ENCODE results near the gene PPP1R3F.

The PPP1R3F gene

GRCh38 chrX:49269767-49270248, at the start of gene PPP1R3F:
TSS of gene PPP1R3F (plus strand) at chrX:49269793. CDS start at chrX:49269870, 77 bp downstream.
- no peak for DNase-seq

- DNase-seq = no peak
Observed at GRCh38 chrX:49220100-49220499, 49.5 kb upstream of the PPP1R3F start.

- DNase-seq = no peak
Observed at GRCh38 chrX:49221868-49222267, 47.7 kb upstream of the PPP1R3F start.

GRCh38 chrX:49225858-49226257, 43.7 kb upstream of the PPP1R3F start:
- DNase-seq = no peak

GRCh38 chrX:49226946-49227345, 42.6 kb upstream of the PPP1R3F start:
- DNase-seq = no peak

GRCh38 chrX:49227726-49228125, 41.9 kb upstream of the PPP1R3F start:
- no peak for DNase-seq

- no peak for DNase-seq
Observed at GRCh38 chrX:49228185-49228584, 41.4 kb upstream of the PPP1R3F start.

GRCh38 chrX:49230500-49231232, 38.9 kb upstream of the PPP1R3F start:
- DNase-seq = peak; percentile 57

GRCh38 chrX:49231333-49232000, 38.1 kb upstream of the PPP1R3F start:
- DNase-seq = no peak

GRCh38 chrX:49232525-49232924, 37.1 kb upstream of the PPP1R3F start:
- no peak for DNase-seq

- DNase-seq = no peak
Observed at GRCh38 chrX:49233176-49233575, 36.4 kb upstream of the PPP1R3F start, which contains the start of gene CACNA1F. TSS of gene CACNA1F (minus strand) at chrX:49233340. CDS start at chrX:49233309, 31 bp downstream.

- no peak for DNase-seq
Observed at GRCh38 chrX:49233887-49234555, 35.6 kb upstream of the PPP1R3F start.

GRCh38 chrX:49237060-49237459, 32.5 kb upstream of the PPP1R3F start:
- DNase-seq = no peak

GRCh38 chrX:49238735-49239134, 30.9 kb upstream of the PPP1R3F start:
- DNase-seq = no peak

- no peak for DNase-seq
Observed at GRCh38 chrX:49242545-49243066, 27.0 kb upstream of the PPP1R3F start.

GRCh38 chrX:49243166-49243565, 26.4 kb upstream of the PPP1R3F start:
- DNase-seq = no peak

- DNase-seq = no peak
Observed at GRCh38 chrX:49244207-49244606, 25.4 kb upstream of the PPP1R3F start.

- DNase-seq = no peak
Observed at GRCh38 chrX:49246541-49246940, 23.1 kb upstream of the PPP1R3F start.

GRCh38 chrX:49247346-49247745, 22.2 kb upstream of the PPP1R3F start:
- DNase-seq = no peak

GRCh38 chrX:49247916-49248811, 21.4 kb upstream of the PPP1R3F start:
- DNase-seq = no peak

GRCh38 chrX:49249071-49249470, 20.5 kb upstream of the PPP1R3F start:
- no peak for DNase-seq

- no peak for DNase-seq
Observed at GRCh38 chrX:49249616-49250015, 20.0 kb upstream of the PPP1R3F start.

Data from stimulated activated CD4-positive, alpha-beta T cell treated with anti-CD3 and anti-CD28 coated beads, Interleukin-4, amount 100 ng/mL, for 24 hours (primary cell).